GM23338 (cell line): Measurements from ENCODE around the gene NDRG3. TPM values are rescaled to one million over a fixed set of nuclear protein-coding genes. Genes with fewer than 3 reads are reported as not detected.

ENCODE experiments used
- ATAC-seq: fragments of 200-7000 bp; cut with Tn5 transposase; 3 replicates; pipeline ENCODE4 v1.9.1; 2020
- DNase-seq: peaks from one replicate; pipeline ENCODE4 v3.0.0-alpha.2; 2015; ENCODE audit warnings: low spot score
- H2AFZ ChIP-seq: fragments of 200-600 bp; sonication (generic); 2 replicates; pipeline ENCODE4 v1.8.0; 2016; ENCODE audit warnings: antibody characterized with exemption, mild to moderate bottlenecking, moderate library complexity
- H3F3A ChIP-seq: fragments of 200-600 bp; sonication (generic); replicated peaks from 2 replicates; pipeline ENCODE4 v1.8.0; 2017; ENCODE audit warnings: antibody characterized with exemption, mixed run types, low read depth
- H3K27ac ChIP-seq: fragments of 200-600 bp; sonication (generic); 2 replicates; pipeline ENCODE4 v1.6.1; 2016; ENCODE audit warnings: low read depth
- H3K27me3 ChIP-seq: fragments of 200-600 bp; sonication (generic); 2 replicates; pipeline ENCODE4 v1.8.0; 2016; ENCODE audit warnings: mild to moderate bottlenecking, mixed run types, moderate library complexity; ENCODE audit not compliant: insufficient read depth
- H3K36me3 ChIP-seq: fragments of 200-600 bp; sonication (generic); 2 replicates; pipeline ENCODE4 v1.8.0; 2016; ENCODE audit warnings: mild to moderate bottlenecking; ENCODE audit not compliant: insufficient read depth
- H3K4me1 ChIP-seq: fragments of 200-600 bp; sonication (generic); 2 replicates; pipeline ENCODE4 v1.8.0; 2016; ENCODE audit warnings: mild to moderate bottlenecking, moderate library complexity; ENCODE audit not compliant: insufficient read depth
- H3K4me2 ChIP-seq: fragments of 200-600 bp; sonication (generic); 2 replicates; pipeline ENCODE4 v1.7.1; 2017; ENCODE audit warnings: mixed run types
- H3K4me3 ChIP-seq: fragments of 200-600 bp; sonication (generic); 2 replicates; pipeline ENCODE4 v1.6.1; 2016; ENCODE audit warnings: mixed run types
- H3K79me2 ChIP-seq: fragments of 200-600 bp; sonication (generic); replicated peaks from 2 replicates; pipeline ENCODE4 v1.8.0; 2017; ENCODE audit warnings: mild to moderate bottlenecking; ENCODE audit not compliant: insufficient read depth
- H3K9me2 ChIP-seq: fragments of 200-600 bp; sonication (generic); 2 replicates; pipeline ENCODE4 v1.8.0; 2017; ENCODE audit not compliant: insufficient read depth
- H4K20me1 ChIP-seq: fragments of 200-600 bp; sonication (generic); replicated peaks from 2 replicates; pipeline ENCODE4 v1.8.0; 2017; ENCODE audit warnings: mild to moderate bottlenecking; ENCODE audit not compliant: insufficient read depth
- H3K27ac Mint-ChIP-seq: 2 replicates; pipeline ENCODE4 v1.8.0; 2020; ENCODE audit warnings: inconsistent platforms, mild to moderate bottlenecking, moderate library complexity, mixed read lengths
- H3K27me3 Mint-ChIP-seq: 3 replicates; pipeline ENCODE4 v1.8.0; 2022; ENCODE audit warnings: low read depth, mild to moderate bottlenecking, moderate library complexity, mixed read lengths, inconsistent platforms; ENCODE audit not compliant: insufficient read depth, poor library complexity
- H3K36me3 Mint-ChIP-seq: 3 replicates; pipeline ENCODE4 v1.8.0; 2021; ENCODE audit warnings: low read depth, mild to moderate bottlenecking, inconsistent platforms, moderate library complexity, mixed read lengths
- H3K4me1 Mint-ChIP-seq: 3 replicates; pipeline ENCODE4 v1.8.0; 2020; ENCODE audit warnings: mild to moderate bottlenecking, inconsistent platforms, mixed read lengths
- H3K4me3 Mint-ChIP-seq: 3 replicates; pipeline ENCODE4 v1.8.0; 2021; ENCODE audit warnings: moderate library complexity, mild to moderate bottlenecking, inconsistent platforms, mixed read lengths
- H3K9me3 Mint-ChIP-seq: 3 replicates; pipeline ENCODE4 v1.8.0; 2020; ENCODE audit warnings: moderate library complexity, mild to moderate bottlenecking, inconsistent platforms, mixed read lengths
- CREB1 ChIP-seq: fragments of 250-450 bp; sonication (Bioruptor Pico); IDR thresholded peaks from 2 replicates; pipeline ENCODE4 v1.5.0; 2020; ENCODE audit warnings: low read depth, mild to moderate bottlenecking, moderate library complexity
- EZH2 ChIP-seq: fragments of 200-600 bp; sonication (generic); IDR thresholded peaks from one replicate; pipeline ENCODE4 v1.8.0; 2017; ENCODE audit warnings: antibody characterized with exemption, mild to moderate bottlenecking, low read depth; ENCODE audit not compliant: unreplicated experiment
- NANOG ChIP-seq: IDR thresholded peaks from 2 replicates; pipeline ENCODE4 v1.6.1; 2016; ENCODE audit warnings: antibody characterized with exemption, borderline replicate concordance
- POLR2AphosphoS5 ChIP-seq: IDR thresholded peaks from 2 replicates; pipeline ENCODE4 v1.6.1; 2016; ENCODE audit warnings: antibody characterized with exemption, low read depth
- STAT1 ChIP-seq: IDR thresholded peaks from one replicate; pipeline ENCODE4 v1.6.1; 2016; ENCODE audit warnings: antibody characterized with exemption; ENCODE audit not compliant: unreplicated experiment
- ZNF114 ChIP-seq: fragments of 250-450 bp; sonication (Bioruptor Pico); IDR thresholded peaks from 2 replicates; pipeline ENCODE4 v1.5.0; 2020; ENCODE audit warnings: mild to moderate bottlenecking, moderate library complexity
- polyA plus RNA-seq: library from polyadenylated mRNA; unstranded; fragments of >200 nt; fragmentation: Nextera tagmentation; extraction: Ambion mirVana; gene quantifications from 2 replicates; pipeline ENCODE4 v1.2.1, GENCODE V29; 2016
- total RNA-seq: library from RNA; depleted of rRNA; stranded (reverse); fragments of >200 nt; shearing (Covaris generic); gene quantifications from 2 replicates; pipeline ENCODE4 v1.2.3, GENCODE V29; 2014
- TF ChIP-seq, protein P1 (sequence below), 2 experiments: fragments of 200-600 bp in 1 of 2; sonication (generic) in 1 of 2; conservative IDR thresholded peaks; 2 replicates each; pipeline versions ENCODE4 v1.5.1 to v1.6.1; 2016 to 2017; ENCODE audit warnings: antibody characterized with exemption in 2 of 2, low read depth in 2 of 2, mild to moderate bottlenecking in 2 of 2, moderate library complexity in 1 of 2
- TF ChIP-seq, protein P2 (sequence below): IDR thresholded peaks from one replicate; pipeline ENCODE4 v1.6.1; 2018; ENCODE audit warnings: antibody characterized with exemption; ENCODE audit not compliant: unreplicated experiment
- TF ChIP-seq, protein P3 (sequence below): fragments of 250-450 bp; sonication (Bioruptor Pico); IDR thresholded peaks from 2 replicates; pipeline ENCODE4 v1.5.0; 2020; ENCODE audit warnings: mild to moderate bottlenecking, moderate library complexity

Gene NDRG3
- total and polyA plus RNA-seq, 2 experiments from 2014 or later = 18.6 to 24.0 TPM

DNA sequence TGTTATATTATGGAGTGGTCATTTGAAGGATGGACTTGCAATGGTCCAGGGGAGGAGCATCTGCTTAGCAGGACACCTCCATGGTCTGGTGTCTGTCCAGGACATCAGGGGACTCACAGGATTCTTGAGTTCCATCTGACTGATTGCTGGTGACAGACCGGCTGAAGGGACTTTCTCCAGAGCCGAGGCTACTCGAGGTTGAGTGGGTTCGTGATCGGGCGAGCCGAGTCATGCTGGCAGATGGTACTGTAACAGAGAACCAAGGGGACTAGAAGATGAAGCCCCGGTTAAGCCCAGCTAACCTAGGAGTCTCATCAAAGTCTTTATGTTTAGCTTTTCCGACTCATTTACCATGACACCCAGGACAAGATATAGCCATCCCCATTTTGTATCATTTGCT lies 92.4 kb downstream of the NDRG3 start (continued):
- TF ChIP-seq, protein P1, sequence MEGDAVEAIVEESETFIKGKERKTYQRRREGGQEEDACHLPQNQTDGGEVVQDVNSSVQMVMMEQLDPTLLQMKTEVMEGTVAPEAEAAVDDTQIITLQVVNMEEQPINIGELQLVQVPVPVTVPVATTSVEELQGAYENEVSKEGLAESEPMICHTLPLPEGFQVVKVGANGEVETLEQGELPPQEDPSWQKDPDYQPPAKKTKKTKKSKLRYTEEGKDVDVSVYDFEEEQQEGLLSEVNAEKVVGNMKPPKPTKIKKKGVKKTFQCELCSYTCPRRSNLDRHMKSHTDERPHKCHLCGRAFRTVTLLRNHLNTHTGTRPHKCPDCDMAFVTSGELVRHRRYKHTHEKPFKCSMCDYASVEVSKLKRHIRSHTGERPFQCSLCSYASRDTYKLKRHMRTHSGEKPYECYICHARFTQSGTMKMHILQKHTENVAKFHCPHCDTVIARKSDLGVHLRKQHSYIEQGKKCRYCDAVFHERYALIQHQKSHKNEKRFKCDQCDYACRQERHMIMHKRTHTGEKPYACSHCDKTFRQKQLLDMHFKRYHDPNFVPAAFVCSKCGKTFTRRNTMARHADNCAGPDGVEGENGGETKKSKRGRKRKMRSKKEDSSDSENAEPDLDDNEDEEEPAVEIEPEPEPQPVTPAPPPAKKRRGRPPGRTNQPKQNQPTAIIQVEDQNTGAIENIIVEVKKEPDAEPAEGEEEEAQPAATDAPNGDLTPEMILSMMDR (conservative IDR thresholded peaks at IDR 0.05; ENCODE audit: low read depth in 2 of 2) = no peak

DNA sequence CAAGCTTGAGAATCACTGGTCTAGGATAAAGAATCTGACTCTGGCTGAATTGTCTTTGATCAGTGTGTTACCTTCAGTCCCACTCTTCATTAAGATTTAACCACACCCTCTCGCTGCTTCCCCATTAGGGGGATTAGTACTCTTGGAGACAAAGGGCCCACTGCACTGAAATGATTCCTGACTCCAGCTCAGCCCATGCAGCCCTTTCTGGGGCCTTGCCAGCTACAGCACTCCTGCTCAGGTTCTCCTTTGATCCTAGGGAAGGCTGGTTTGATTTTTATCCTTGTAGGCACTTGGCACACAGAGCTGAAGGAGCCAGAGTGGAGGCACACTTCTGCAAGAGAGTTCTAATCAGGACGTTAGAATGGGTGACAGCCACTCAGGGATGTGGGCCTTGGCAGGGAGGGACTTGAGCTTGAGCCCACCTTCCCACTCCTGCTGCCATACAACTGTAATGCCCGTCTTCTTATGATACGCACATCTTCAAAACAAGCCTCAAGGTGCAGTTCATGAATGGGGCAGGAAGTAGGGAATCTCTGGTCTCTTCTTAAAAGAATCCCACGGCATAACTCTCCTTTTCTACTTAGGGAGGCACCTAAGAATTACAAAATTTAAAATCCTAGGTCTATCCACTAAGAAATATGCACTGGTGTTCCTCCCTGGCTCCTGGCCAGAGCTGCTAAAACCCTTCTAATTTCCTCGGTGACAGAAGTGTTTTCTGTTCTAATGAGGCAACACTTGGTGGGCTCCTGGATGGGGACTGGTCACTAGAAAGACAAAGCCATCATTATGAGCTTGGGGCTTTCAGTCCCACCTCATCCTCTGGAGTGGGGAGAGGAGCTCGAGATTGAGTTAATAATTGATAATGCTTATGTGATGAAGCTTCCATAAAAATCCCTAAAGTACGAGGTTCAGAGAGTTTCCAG lies 98.4 kb downstream of the NDRG3 start:
- no peaks in the 10 kb centered on the region; the same call in 1 of the 2 replicates for H3F3A ChIP-seq
- Mint-ChIP-seq H3K27ac (peak overlapping the region; percentile 91), H3K36me3 (no peaks in the 10 kb centered on the region), H3K4me3 (no peak overlapping the region), H3K4me1 (peaks cover 27% of the 10 kb centered on the region), H3K9me3 (no peaks in the 10 kb centered on the region), H3K27me3 (peaks cover 10% of the 10 kb centered on the region)
- H3K36me3 ChIP-seq = no peaks in the 10 kb centered on the region
- peak; percentile 33; the same call in 2 of the 3 replicates for ATAC-seq
- peak overlapping the region; percentile 59; the same call in 1 of the 2 replicates for H3K27ac ChIP-seq
- no peaks in the 10 kb centered on the region for H3K27me3 ChIP-seq
- H3K9me2 ChIP-seq = no peaks in the 10 kb centered on the region
- H4K20me1 ChIP-seq = no peaks in the 10 kb centered on the region
- H3K4me2 ChIP-seq = no peak overlapping the region
- no peak for DNase-seq
- peaks cover 19% of the 10 kb centered on the region for H3K4me1 ChIP-seq
- H3K4me3 ChIP-seq = no peak overlapping the region
- no peaks in the 10 kb centered on the region for H3K79me2 ChIP-seq
- H2AFZ ChIP-seq = no peak overlapping the region
- no peak for TF ChIP-seq POLR2AphosphoS5
- TF ChIP-seq NANOG = no peak
- TF ChIP-seq, protein P1 (conservative IDR thresholded peaks at IDR 0.05; ENCODE audit: low read depth in 2 of 2) = no peak
- TF ChIP-seq EZH2 = no peak
- TF ChIP-seq ZNF114 = no peak
- TF ChIP-seq, protein P2, sequence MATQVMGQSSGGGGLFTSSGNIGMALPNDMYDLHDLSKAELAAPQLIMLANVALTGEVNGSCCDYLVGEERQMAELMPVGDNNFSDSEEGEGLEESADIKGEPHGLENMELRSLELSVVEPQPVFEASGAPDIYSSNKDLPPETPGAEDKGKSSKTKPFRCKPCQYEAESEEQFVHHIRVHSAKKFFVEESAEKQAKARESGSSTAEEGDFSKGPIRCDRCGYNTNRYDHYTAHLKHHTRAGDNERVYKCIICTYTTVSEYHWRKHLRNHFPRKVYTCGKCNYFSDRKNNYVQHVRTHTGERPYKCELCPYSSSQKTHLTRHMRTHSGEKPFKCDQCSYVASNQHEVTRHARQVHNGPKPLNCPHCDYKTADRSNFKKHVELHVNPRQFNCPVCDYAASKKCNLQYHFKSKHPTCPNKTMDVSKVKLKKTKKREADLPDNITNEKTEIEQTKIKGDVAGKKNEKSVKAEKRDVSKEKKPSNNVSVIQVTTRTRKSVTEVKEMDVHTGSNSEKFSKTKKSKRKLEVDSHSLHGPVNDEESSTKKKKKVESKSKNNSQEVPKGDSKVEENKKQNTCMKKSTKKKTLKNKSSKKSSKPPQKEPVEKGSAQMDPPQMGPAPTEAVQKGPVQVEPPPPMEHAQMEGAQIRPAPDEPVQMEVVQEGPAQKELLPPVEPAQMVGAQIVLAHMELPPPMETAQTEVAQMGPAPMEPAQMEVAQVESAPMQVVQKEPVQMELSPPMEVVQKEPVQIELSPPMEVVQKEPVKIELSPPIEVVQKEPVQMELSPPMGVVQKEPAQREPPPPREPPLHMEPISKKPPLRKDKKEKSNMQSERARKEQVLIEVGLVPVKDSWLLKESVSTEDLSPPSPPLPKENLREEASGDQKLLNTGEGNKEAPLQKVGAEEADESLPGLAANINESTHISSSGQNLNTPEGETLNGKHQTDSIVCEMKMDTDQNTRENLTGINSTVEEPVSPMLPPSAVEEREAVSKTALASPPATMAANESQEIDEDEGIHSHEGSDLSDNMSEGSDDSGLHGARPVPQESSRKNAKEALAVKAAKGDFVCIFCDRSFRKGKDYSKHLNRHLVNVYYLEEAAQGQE = no peak
- TF ChIP-seq CREB1 (CRISPR knock-in tag) = no peak
- TF ChIP-seq, protein P3, sequence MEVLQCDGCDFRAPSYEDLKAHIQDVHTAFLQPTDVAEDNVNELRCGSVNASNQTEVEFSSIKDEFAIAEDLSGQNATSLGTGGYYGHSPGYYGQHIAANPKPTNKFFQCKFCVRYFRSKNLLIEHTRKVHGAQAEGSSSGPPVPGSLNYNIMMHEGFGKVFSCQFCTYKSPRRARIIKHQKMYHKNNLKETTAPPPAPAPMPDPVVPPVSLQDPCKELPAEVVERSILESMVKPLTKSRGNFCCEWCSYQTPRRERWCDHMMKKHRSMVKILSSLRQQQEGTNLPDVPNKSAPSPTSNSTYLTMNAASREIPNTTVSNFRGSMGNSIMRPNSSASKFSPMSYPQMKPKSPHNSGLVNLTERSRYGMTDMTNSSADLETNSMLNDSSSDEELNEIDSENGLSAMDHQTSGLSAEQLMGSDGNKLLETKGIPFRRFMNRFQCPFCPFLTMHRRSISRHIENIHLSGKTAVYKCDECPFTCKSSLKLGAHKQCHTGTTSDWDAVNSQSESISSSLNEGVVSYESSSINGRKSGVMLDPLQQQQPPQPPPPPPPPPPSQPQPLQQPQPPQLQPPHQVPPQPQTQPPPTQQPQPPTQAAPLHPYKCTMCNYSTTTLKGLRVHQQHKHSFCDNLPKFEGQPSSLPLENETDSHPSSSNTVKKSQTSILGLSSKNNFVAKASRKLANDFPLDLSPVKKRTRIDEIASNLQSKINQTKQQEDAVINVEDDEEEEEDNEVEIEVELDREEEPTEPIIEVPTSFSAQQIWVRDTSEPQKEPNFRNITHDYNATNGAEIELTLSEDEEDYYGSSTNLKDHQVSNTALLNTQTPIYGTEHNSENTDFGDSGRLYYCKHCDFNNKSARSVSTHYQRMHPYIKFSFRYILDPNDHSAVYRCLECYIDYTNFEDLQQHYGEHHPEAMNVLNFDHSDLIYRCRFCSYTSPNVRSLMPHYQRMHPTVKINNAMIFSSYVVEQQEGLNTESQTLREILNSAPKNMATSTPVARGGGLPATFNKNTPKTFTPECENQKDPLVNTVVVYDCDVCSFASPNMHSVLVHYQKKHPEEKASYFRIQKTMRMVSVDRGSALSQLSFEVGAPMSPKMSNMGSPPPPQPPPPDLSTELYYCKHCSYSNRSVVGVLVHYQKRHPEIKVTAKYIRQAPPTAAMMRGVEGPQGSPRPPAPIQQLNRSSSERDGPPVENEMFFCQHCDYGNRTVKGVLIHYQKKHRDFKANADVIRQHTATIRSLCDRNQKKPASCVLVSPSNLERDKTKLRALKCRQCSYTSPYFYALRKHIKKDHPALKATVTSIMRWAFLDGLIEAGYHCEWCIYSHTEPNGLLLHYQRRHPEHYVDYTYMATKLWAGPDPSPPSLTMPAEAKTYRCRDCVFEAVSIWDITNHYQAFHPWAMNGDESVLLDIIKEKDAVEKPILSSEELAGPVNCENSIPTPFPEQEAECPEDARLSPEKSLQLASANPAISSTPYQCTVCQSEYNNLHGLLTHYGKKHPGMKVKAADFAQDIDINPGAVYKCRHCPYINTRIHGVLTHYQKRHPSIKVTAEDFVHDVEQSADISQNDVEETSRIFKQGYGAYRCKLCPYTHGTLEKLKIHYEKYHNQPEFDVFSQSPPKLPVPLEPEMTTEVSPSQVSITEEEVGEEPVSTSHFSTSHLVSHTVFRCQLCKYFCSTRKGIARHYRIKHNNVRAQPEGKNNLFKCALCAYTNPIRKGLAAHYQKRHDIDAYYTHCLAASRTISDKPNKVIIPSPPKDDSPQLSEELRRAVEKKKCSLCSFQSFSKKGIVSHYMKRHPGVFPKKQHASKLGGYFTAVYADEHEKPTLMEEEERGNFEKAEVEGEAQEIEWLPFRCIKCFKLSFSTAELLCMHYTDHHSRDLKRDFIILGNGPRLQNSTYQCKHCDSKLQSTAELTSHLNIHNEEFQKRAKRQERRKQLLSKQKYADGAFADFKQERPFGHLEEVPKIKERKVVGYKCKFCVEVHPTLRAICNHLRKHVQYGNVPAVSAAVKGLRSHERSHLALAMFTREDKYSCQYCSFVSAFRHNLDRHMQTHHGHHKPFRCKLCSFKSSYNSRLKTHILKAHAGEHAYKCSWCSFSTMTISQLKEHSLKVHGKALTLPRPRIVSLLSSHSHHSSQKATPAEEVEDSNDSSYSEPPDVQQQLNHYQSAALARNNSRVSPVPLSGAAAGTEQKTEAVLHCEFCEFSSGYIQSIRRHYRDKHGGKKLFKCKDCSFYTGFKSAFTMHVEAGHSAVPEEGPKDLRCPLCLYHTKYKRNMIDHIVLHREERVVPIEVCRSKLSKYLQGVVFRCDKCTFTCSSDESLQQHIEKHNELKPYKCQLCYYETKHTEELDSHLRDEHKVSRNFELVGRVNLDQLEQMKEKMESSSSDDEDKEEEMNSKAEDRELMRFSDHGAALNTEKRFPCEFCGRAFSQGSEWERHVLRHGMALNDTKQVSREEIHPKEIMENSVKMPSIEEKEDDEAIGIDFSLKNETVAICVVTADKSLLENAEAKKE = no peak
- no peak for TF ChIP-seq STAT1
